Measurements from ENCODE around the gene PIEZO2. TPM values are rescaled to one million over a fixed set of nuclear protein-coding genes. Genes with fewer than 3 reads are reported as not detected.

Gene PIEZO2
- total and polyA plus RNA-seq, 2 of the 8 experiments (the other 6 are each of a cell fraction or from before 2014, with no cell fraction given): 4.7 to 16.5 TPM

GRCh38 chr18:10754128-10754527 is 395.2 kb downstream of the PIEZO2 start:
- H3K4me1 ChIP-seq (replicated peaks in 1 of 4; ENCODE audit: control insufficient read depth in 3 of 4, insufficient read depth in 4 of 4, low read length in 3 of 4): no peaks in the 10 kb centered on the region
- no peak for FAIRE-seq
- H2BK20ac ChIP-seq (ENCODE audit: low read length): no peak overlapping the region
- no peak overlapping the region for H4K8ac ChIP-seq (ENCODE audit: extremely low read depth, insufficient read depth, low read length)
- ChIA-PET CTCF (ENCODE audit: partially characterized antibody) (interaction anchor here (0.8 to 1.6 kb wide), 7 partner anchors 9 to 400 kb away, joined by 3 to 5 read pairs (median 3); no protein-coding TSS in a partner anchor), POLR2A (ENCODE audit: partially characterized antibody) (no interaction called here)
- peaks cover 0 to 3% of the 10 kb centered on the region in 2 experiments for H4K20me1 ChIP-seq (replicated peaks in 1 of 2; ENCODE audit: control insufficient read depth in 1 of 2, insufficient read depth in 2 of 2, low read length in 2 of 2)
- no peak overlapping the region for H3K9ac ChIP-seq (replicated peaks in 1 of 4; ENCODE audit: extremely low read depth in 1 of 4, low read depth in 3 of 4, low read length in 3 of 4)
- H3K36me3 ChIP-seq (ENCODE audit: control insufficient read depth in 2 of 4, insufficient read depth in 4 of 4, low read length in 3 of 4): no peaks in the 10 kb centered on the region; a peak in 2 of 8 replicates
- no peaks in the 10 kb centered on the region for H3K79me1 ChIP-seq (ENCODE audit: low read depth, low read length)
- no peak overlapping the region for H3K4ac ChIP-seq (replicated peaks; ENCODE audit: insufficient read length, low read depth, low read length)
- no peak overlapping the region for H3K4me2 ChIP-seq (ENCODE audit: insufficient read depth in 1 of 2, low read depth in 2 of 2, low read length in 2 of 2)
- H2BK12ac ChIP-seq (ENCODE audit: low read depth, low read length): no peak overlapping the region
- no peak overlapping the region for H3K23ac ChIP-seq (ENCODE audit: insufficient read length)
- TF ChIP-seq, protein P1, sequence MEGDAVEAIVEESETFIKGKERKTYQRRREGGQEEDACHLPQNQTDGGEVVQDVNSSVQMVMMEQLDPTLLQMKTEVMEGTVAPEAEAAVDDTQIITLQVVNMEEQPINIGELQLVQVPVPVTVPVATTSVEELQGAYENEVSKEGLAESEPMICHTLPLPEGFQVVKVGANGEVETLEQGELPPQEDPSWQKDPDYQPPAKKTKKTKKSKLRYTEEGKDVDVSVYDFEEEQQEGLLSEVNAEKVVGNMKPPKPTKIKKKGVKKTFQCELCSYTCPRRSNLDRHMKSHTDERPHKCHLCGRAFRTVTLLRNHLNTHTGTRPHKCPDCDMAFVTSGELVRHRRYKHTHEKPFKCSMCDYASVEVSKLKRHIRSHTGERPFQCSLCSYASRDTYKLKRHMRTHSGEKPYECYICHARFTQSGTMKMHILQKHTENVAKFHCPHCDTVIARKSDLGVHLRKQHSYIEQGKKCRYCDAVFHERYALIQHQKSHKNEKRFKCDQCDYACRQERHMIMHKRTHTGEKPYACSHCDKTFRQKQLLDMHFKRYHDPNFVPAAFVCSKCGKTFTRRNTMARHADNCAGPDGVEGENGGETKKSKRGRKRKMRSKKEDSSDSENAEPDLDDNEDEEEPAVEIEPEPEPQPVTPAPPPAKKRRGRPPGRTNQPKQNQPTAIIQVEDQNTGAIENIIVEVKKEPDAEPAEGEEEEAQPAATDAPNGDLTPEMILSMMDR (IDR thresholded peaks at IDR 0.05; ENCODE audit: control extremely low read depth in 1 of 3, insufficient read depth in 1 of 3, low read depth in 1 of 3, low read length in 3 of 3): peak; percentile 19 to 30 (median 30); a peak in 3 of 4 replicates
- peak; percentile 46 to 62 for TF ChIP-seq RAD21 (IDR thresholded peaks at IDR 0.05 in 1 of 2, conservative IDR thresholded peaks at IDR 0.05 in 1 of 2; ENCODE audit: low read depth in 2 of 2, low read length in 2 of 2)
- TF ChIP-seq, protein P2, sequence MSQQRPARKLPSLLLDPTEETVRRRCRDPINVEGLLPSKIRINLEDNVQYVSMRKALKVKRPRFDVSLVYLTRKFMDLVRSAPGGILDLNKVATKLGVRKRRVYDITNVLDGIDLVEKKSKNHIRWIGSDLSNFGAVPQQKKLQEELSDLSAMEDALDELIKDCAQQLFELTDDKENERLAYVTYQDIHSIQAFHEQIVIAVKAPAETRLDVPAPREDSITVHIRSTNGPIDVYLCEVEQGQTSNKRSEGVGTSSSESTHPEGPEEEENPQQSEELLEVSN (IDR thresholded peaks at IDR 0.05): no peak
- no peak overlapping the region for H4K5ac ChIP-seq (ENCODE audit: insufficient read length, low read depth, low read length)
- no peak overlapping the region for H3K56ac ChIP-seq (replicated peaks; ENCODE audit: insufficient read length, low read depth, low read length)
- H3K27me3 ChIP-seq (replicated peaks in 1 of 4; ENCODE audit: control insufficient read depth in 3 of 4, extremely low read depth in 1 of 4, insufficient read depth in 3 of 4, low read length in 3 of 4): no peaks in the 10 kb centered on the region
- no peak overlapping the region for H2BK120ac ChIP-seq (replicated peaks; ENCODE audit: low read depth, low read length)
- H2BK15ac ChIP-seq (ENCODE audit: low read length): no peak overlapping the region
- no peak overlapping the region for H3K27ac ChIP-seq (ENCODE audit: low read depth, low read length)
- H3K18ac ChIP-seq (ENCODE audit: extremely low read depth, low read length): no peak overlapping the region
- WGBS, 2 experiments (ENCODE audit: extremely low coverage in 1 of 2, insufficient coverage in 1 of 2, insufficient read length in 1 of 2, insufficient replicate concordance in 2 of 2, low coverage in 1 of 2, low lambda C conversion rate in 2 of 2, missing lambda C conversion rate in 1 of 2): 97% methylated on average over 4 of the region's 4 CpGs; no CpG with 5 or more reads in 1 of the 2 experiments
- no peak overlapping the region for H2AK5ac ChIP-seq (ENCODE audit: low read depth, low read length)
- no peak overlapping the region for H4K91ac ChIP-seq (replicated peaks; ENCODE audit: insufficient read length, low read length)
- H3K14ac ChIP-seq (ENCODE audit: insufficient read length): no peak overlapping the region
- DNase-seq (ENCODE audit: low read depth in 1 of 2, low spot score in 2 of 2): no peak
- no peaks in the 10 kb centered on the region for H3K9me3 ChIP-seq (ENCODE audit: insufficient read depth in 2 of 2, low read depth in 1 of 2, low read length in 1 of 2)
- no peaks in the 10 kb centered on the region for H3K79me2 ChIP-seq (ENCODE audit: control insufficient read depth in 1 of 2, insufficient read depth in 2 of 2, low read length in 2 of 2)
- no peak overlapping the region for H2AFZ ChIP-seq (ENCODE audit: low read length)
- H3K23me2 ChIP-seq (ENCODE audit: low read depth, low read length): peaks cover 13% of the 10 kb centered on the region; the same call in 1 of the 2 replicates
- no peak overlapping the region for H3K4me3 ChIP-seq (ENCODE audit: extremely low read depth in 1 of 4, insufficient read depth in 2 of 4, low read depth in 3 of 4, low read length in 4 of 4)
- no peak overlapping the region for H2BK5ac ChIP-seq (ENCODE audit: low read depth, low read length)
